ENCODE data around the gene UBB. TPM values are rescaled to one million over a fixed set of nuclear protein-coding genes. Genes with fewer than 3 reads are reported as not detected.

UBB gene
- total RNA-seq, 1 experiment from 2014 or later, result 2,044 TPM

GRCh38 chr17:16345565-16345964 is 35.3 kb upstream of the UBB start:
- Histone ChIP-seq H3K4me3 (no peak overlapping the region), H2AFZ (no peak overlapping the region), H3K9me2 (ENCODE audit: insufficient read depth) (no peaks in the 10 kb centered on the region), H3K36me3 (ENCODE audit: low read depth) (no peaks in the 10 kb centered on the region), H3F3A (ENCODE audit: insufficient read depth, low read depth) (no peaks in the 10 kb centered on the region), H3K79me2 (ENCODE audit: low read depth) (no peaks in the 10 kb centered on the region), H3K27ac (no peak overlapping the region), H4K20me1 (ENCODE audit: insufficient read depth) (no peaks in the 10 kb centered on the region), H3K9me3 (ENCODE audit: insufficient read depth, low read depth) (no peaks in the 10 kb centered on the region), H3K27me3 (ENCODE audit: insufficient read depth, low read depth) (no peaks in the 10 kb centered on the region), H3K4me2 (no peak overlapping the region), H3K4me1 (replicated peaks; ENCODE audit: insufficient read depth) (no peaks in the 10 kb centered on the region)
- ChIA-PET CTCF (no interaction called here), POLR2A (ENCODE audit: unreplicated experiment) (no interaction called here)
- intact Hi-C loops (cut with micrococcal nuclease; ENCODE audit: unreplicated experiment), result no loop called here
- no peak for DNase-seq
- no TSS peak for BruUV-seq (replicated peaks)
- no peak for TF ChIP-seq EZH2 (IDR thresholded peaks at IDR 0.05; ENCODE audit: low read depth)
- TF ChIP-seq CTCF (conservative IDR thresholded peaks at IDR 0.05), result no peak

- H3K27me3 ChIP-seq (ENCODE audit: insufficient read depth, low read depth), result no peaks in the 10 kb centered on the region
- H3K4me2 ChIP-seq, result no peak overlapping the region
- no TSS peak for BruUV-seq (replicated peaks)
- DNase-seq, result no peak
- H3K27ac ChIP-seq, result no peak overlapping the region
- intact Hi-C loops (cut with micrococcal nuclease; ENCODE audit: unreplicated experiment), result no loop called here
- H2AFZ ChIP-seq, result no peak overlapping the region
- H3K36me3 ChIP-seq (ENCODE audit: low read depth), result no peaks in the 10 kb centered on the region
- no peaks in the 10 kb centered on the region for H3K9me2 ChIP-seq (ENCODE audit: insufficient read depth)
- peaks cover 9% of the 10 kb centered on the region for H3K79me2 ChIP-seq (ENCODE audit: low read depth)
- ChIA-PET CTCF (no interaction called here), POLR2A (ENCODE audit: unreplicated experiment) (no interaction called here)
- H3F3A ChIP-seq (ENCODE audit: insufficient read depth, low read depth), result no peaks in the 10 kb centered on the region
- H4K20me1 ChIP-seq (ENCODE audit: insufficient read depth), result no peaks in the 10 kb centered on the region
- H3K9me3 ChIP-seq (ENCODE audit: insufficient read depth, low read depth), result no peaks in the 10 kb centered on the region
- no peak for TF ChIP-seq EZH2 (IDR thresholded peaks at IDR 0.05; ENCODE audit: low read depth)
- no peak for TF ChIP-seq CTCF (conservative IDR thresholded peaks at IDR 0.05)
- peaks cover 7% of the 10 kb centered on the region for H3K4me1 ChIP-seq (replicated peaks; ENCODE audit: insufficient read depth)
- H3K4me3 ChIP-seq, result no peak overlapping the region
Observed at GRCh38 chr17:16346721-16347271, 34.1 kb upstream of the UBB start.

GRCh38 chr17:16348586-16348985 is 32.3 kb upstream of the UBB start:
- ChIA-PET POLR2A (ENCODE audit: unreplicated experiment) (no interaction called here), CTCF (no interaction called here)
- no peak overlapping the region for H3K4me2 ChIP-seq
- no TSS peak for BruUV-seq (replicated peaks)
- H3K4me3 ChIP-seq, result no peak overlapping the region
- no peaks in the 10 kb centered on the region; the same call in 1 of the 2 replicates for H3F3A ChIP-seq (ENCODE audit: insufficient read depth, low read depth)
- TF ChIP-seq EZH2 (IDR thresholded peaks at IDR 0.05; ENCODE audit: low read depth), result no peak
- no peak for TF ChIP-seq CTCF (conservative IDR thresholded peaks at IDR 0.05)
- peaks cover 13% of the 10 kb centered on the region for H3K79me2 ChIP-seq (ENCODE audit: low read depth)
- H3K36me3 ChIP-seq (ENCODE audit: low read depth), result no peaks in the 10 kb centered on the region
- H3K27ac ChIP-seq, result no peak overlapping the region
- peaks cover 10% of the 10 kb centered on the region for H3K4me1 ChIP-seq (replicated peaks; ENCODE audit: insufficient read depth)
- no peaks in the 10 kb centered on the region for H3K27me3 ChIP-seq (ENCODE audit: insufficient read depth, low read depth)
- no peaks in the 10 kb centered on the region for H4K20me1 ChIP-seq (ENCODE audit: insufficient read depth)
- no peaks in the 10 kb centered on the region for H3K9me2 ChIP-seq (ENCODE audit: insufficient read depth)
- DNase-seq, result no peak
- no peak overlapping the region for H2AFZ ChIP-seq
- intact Hi-C loops (cut with micrococcal nuclease; ENCODE audit: unreplicated experiment), result no loop called here
- H3K9me3 ChIP-seq (ENCODE audit: insufficient read depth, low read depth), result no peaks in the 10 kb centered on the region
